Measurements from ENCODE around the gene VEZT. TPM values are rescaled to one million over a fixed set of nuclear protein-coding genes. Genes with fewer than 3 reads are reported as not detected.

Gene VEZT
- total and polyA plus RNA-seq, 9 of the 15 experiments (the other 6 are each of a cell fraction or from before 2014, with no cell fraction given), result 16.1 to 61.5 (median 32.6) TPM

DNA sequence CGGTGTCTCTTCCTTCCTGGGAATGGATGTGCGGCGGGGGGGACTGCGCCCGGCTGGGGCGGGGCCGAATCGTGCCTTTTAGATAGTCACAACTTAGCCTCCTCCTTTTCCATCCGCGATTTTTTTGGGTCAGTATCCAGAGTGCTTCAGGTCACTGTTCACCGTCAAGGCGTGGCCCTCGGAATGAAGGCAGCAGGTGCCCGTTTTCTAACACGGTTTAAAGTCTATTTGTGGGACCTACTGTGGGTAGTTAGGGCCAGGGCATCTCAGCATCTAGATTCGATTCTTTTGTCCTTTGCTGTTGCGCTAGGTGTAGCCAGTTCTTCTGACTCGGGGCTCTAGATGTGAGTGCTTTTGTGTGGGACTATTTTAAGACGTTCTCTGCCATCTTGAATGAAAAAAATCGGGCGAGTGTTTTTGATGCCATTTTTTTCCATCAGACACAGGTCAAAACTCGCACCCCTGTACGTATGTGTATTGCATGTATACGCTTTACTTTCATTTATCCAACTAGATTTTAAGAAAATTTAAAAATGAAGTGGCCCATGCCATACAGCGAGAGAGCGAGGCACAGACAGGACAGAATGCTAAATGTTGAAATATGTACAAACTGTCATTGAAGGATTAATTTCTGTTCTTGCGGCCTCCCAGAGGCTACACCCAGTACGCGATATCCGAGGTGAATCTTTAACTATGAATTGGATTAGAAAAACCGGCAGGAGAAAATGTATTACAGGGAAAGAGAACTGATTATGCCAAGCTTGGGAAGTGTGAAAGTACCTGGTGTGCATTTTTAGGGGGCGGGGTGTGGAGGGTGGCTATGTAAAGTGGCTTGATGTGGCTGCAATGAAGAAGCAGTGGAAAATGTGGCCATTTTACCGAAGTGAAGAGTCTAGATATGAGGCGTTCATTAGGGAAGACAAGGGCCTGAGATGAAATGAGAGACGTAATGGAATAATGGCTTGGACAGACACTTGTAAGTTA is 835 bp downstream of the VEZT start (continued):
- TF ChIP-seq KAT7 (CRISPR knock-in tag; IDR thresholded peaks at IDR 0.05; ENCODE audit: borderline replicate concordance) (no peak), KHSRP (IDR thresholded peaks at IDR 0.05) (no peak), ZNF347 (CRISPR knock-in tag; IDR thresholded peaks at IDR 0.05; ENCODE audit: low read depth) (no peak), TGIF2 (CRISPR knock-in tag; IDR thresholded peaks at IDR 0.05) (no peak), TEAD2 (tag; IDR thresholded peaks at IDR 0.05) (no peak), ZEB2 (IDR thresholded peaks at IDR 0.05) (peak; percentile 10; the same call in 1 of the 2 replicates), ZNF282 (CRISPR knock-in tag; IDR thresholded peaks at IDR 0.05) (no peak), HNRNPK (IDR thresholded peaks at IDR 0.05; ENCODE audit: low read depth, low read length, poor library complexity, severe bottlenecking) (no peak), CREM (IDR thresholded peaks at IDR 0.05; ENCODE audit: low read depth) (no peak), ZBTB17 (CRISPR knock-in tag; IDR thresholded peaks at IDR 0.05) (peak; percentile 92), JUND (IDR thresholded peaks at IDR 0.05; ENCODE audit: borderline replicate concordance, low read depth, low read length) (no peak), JUND (tag; IDR thresholded peaks at IDR 0.05; ENCODE audit: borderline replicate concordance, low read depth, low read length) (no peak; the same call in 2 of the 3 replicates), PHTF2 (CRISPR knock-in tag; IDR thresholded peaks at IDR 0.05) (no peak), RBFOX2 (IDR thresholded peaks at IDR 0.05; ENCODE audit: low read depth, low read length) (no peak), PYGO2 (tag; IDR thresholded peaks at IDR 0.05) (no peak), SMARCA5 (IDR thresholded peaks at IDR 0.05) (no peak), YBX1 (IDR thresholded peaks at IDR 0.05) (no peak), HMGN3 (IDR thresholded peaks at IDR 0.05; ENCODE audit: borderline replicate concordance, extremely low read depth, insufficient read length, low read depth, low read length) (no peak)
- TF ChIP-seq, protein P1, sequence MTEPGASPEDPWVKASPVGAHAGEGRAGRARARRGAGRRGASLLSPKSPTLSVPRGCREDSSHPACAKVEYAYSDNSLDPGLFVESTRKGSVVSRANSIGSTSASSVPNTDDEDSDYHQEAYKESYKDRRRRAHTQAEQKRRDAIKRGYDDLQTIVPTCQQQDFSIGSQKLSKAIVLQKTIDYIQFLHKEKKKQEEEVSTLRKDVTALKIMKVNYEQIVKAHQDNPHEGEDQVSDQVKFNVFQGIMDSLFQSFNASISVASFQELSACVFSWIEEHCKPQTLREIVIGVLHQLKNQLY (CRISPR knock-in tag; conservative IDR thresholded peaks at IDR 0.05), result no peak
- TF ChIP-seq, protein P2, sequence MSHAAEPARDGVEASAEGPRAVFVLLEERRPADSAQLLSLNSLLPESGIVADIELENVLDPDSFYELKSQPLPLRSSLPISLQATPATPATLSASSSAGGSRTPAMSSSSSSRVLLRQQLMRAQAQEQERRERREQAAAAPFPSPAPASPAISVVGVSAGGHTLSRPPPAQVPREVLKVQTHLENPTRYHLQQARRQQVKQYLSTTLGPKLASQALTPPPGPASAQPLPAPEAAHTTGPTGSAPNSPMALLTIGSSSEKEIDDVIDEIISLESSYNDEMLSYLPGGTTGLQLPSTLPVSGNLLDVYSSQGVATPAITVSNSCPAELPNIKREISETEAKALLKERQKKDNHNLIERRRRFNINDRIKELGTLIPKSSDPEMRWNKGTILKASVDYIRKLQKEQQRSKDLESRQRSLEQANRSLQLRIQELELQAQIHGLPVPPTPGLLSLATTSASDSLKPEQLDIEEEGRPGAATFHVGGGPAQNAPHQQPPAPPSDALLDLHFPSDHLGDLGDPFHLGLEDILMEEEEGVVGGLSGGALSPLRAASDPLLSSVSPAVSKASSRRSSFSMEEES (CRISPR knock-in tag; IDR thresholded peaks at IDR 0.05), result no peak
- TF ChIP-seq, protein P3, sequence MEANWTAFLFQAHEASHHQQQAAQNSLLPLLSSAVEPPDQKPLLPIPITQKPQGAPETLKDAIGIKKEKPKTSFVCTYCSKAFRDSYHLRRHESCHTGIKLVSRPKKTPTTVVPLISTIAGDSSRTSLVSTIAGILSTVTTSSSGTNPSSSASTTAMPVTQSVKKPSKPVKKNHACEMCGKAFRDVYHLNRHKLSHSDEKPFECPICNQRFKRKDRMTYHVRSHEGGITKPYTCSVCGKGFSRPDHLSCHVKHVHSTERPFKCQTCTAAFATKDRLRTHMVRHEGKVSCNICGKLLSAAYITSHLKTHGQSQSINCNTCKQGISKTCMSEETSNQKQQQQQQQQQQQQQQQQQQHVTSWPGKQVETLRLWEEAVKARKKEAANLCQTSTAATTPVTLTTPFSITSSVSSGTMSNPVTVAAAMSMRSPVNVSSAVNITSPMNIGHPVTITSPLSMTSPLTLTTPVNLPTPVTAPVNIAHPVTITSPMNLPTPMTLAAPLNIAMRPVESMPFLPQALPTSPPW (CRISPR knock-in tag; IDR thresholded peaks at IDR 0.05), result peak; percentile 92
- TF ChIP-seq, protein P4, sequence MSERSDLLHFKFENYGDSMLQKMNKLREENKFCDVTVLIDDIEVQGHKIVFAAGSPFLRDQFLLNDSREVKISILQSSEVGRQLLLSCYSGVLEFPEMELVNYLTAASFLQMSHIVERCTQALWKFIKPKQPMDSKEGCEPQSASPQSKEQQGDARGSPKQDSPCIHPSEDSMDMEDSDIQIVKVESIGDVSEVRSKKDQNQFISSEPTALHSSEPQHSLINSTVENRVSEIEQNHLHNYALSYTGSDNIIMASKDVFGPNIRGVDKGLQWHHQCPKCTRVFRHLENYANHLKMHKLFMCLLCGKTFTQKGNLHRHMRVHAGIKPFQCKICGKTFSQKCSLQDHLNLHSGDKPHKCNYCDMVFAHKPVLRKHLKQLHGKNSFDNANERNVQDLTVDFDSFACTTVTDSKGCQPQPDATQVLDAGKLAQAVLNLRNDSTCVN (CRISPR knock-in tag; IDR thresholded peaks at IDR 0.05), result no peak

All from K562 (cell line).